ENCODE results near the gene CAVIN3. TPM values are rescaled to one million over a fixed set of nuclear protein-coding genes. Genes with fewer than 3 reads are reported as not detected.

Gene CAVIN3
- total RNA-seq, 1 donor from 2014 or later: 30.7 TPM

GRCh38 chr11:6334806-6335205 is 14.5 kb upstream of the CAVIN3 start:
- H3K27ac Mint-ChIP-seq (ENCODE audit: unreplicated experiment): no peak overlapping the region
- H3K9me3 Mint-ChIP-seq (ENCODE audit: unreplicated experiment): no peaks in the 10 kb centered on the region
- peaks cover 14% of the 10 kb centered on the region for H3K27me3 Mint-ChIP-seq (ENCODE audit: unreplicated experiment)
- no peak for TF ChIP-seq CTCF (IDR thresholded peaks at IDR 0.05)
- DNase-seq (ENCODE audit: extremely low spot score, unreplicated experiment): no peak
- H3K4me1 Mint-ChIP-seq (ENCODE audit: unreplicated experiment): peaks cover 8% of the 10 kb centered on the region
- H3K36me3 Mint-ChIP-seq (ENCODE audit: unreplicated experiment): no peaks in the 10 kb centered on the region
- H3K4me3 Mint-ChIP-seq (ENCODE audit: unreplicated experiment): no peak overlapping the region

- no peak for TF ChIP-seq CTCF (IDR thresholded peaks at IDR 0.05)
Measured at GRCh38 chr11:6333095-6333494, 12.8 kb upstream of the CAVIN3 start.

GRCh38 chr11:6332066-6332465 is 11.8 kb upstream of the CAVIN3 start:
- DNase-seq (ENCODE audit: extremely low spot score, unreplicated experiment): no peak
- Mint-ChIP-seq H3K9me3 (ENCODE audit: unreplicated experiment) (no peaks in the 10 kb centered on the region), H3K36me3 (ENCODE audit: unreplicated experiment) (no peaks in the 10 kb centered on the region), H3K27me3 (ENCODE audit: unreplicated experiment) (peaks cover 23% of the 10 kb centered on the region), H3K27ac (ENCODE audit: unreplicated experiment) (no peak overlapping the region), H3K4me1 (ENCODE audit: unreplicated experiment) (peaks cover 8% of the 10 kb centered on the region), H3K4me3 (ENCODE audit: unreplicated experiment) (no peak overlapping the region)
- no peak for TF ChIP-seq CTCF (IDR thresholded peaks at IDR 0.05)

More at GRCh38 chr11:6333095-6333494, 12.8 kb upstream of the CAVIN3 start:
- DNase-seq (ENCODE audit: extremely low spot score, unreplicated experiment): no peak
- Mint-ChIP-seq H3K27ac (ENCODE audit: unreplicated experiment) (no peak overlapping the region), H3K27me3 (ENCODE audit: unreplicated experiment) (peaks cover 15% of the 10 kb centered on the region), H3K4me1 (ENCODE audit: unreplicated experiment) (peaks cover 8% of the 10 kb centered on the region), H3K9me3 (ENCODE audit: unreplicated experiment) (no peaks in the 10 kb centered on the region), H3K36me3 (ENCODE audit: unreplicated experiment) (no peaks in the 10 kb centered on the region), H3K4me3 (ENCODE audit: unreplicated experiment) (no peak overlapping the region)

- Mint-ChIP-seq H3K4me3 (ENCODE audit: unreplicated experiment) (no peak overlapping the region), H3K9me3 (ENCODE audit: unreplicated experiment) (no peaks in the 10 kb centered on the region), H3K27me3 (ENCODE audit: unreplicated experiment) (peaks cover 24% of the 10 kb centered on the region), H3K27ac (ENCODE audit: unreplicated experiment) (no peak overlapping the region), H3K36me3 (ENCODE audit: unreplicated experiment) (no peaks in the 10 kb centered on the region), H3K4me1 (ENCODE audit: unreplicated experiment) (peaks cover 12% of the 10 kb centered on the region)
- DNase-seq (ENCODE audit: extremely low spot score, unreplicated experiment): no peak
- no peak for TF ChIP-seq CTCF (IDR thresholded peaks at IDR 0.05)
Measured at GRCh38 chr11:6328321-6328720, 8.0 kb upstream of the CAVIN3 start.

- H3K4me1 Mint-ChIP-seq (ENCODE audit: unreplicated experiment): peaks cover 7% of the 10 kb centered on the region
- H3K9me3 Mint-ChIP-seq (ENCODE audit: unreplicated experiment): no peaks in the 10 kb centered on the region
- H3K27me3 Mint-ChIP-seq (ENCODE audit: unreplicated experiment): peaks cover 24% of the 10 kb centered on the region
- H3K36me3 Mint-ChIP-seq (ENCODE audit: unreplicated experiment): no peaks in the 10 kb centered on the region
- TF ChIP-seq CTCF (IDR thresholded peaks at IDR 0.05): no peak
- DNase-seq (ENCODE audit: extremely low spot score, unreplicated experiment): no peak
- H3K27ac Mint-ChIP-seq (ENCODE audit: unreplicated experiment): no peak overlapping the region
- H3K4me3 Mint-ChIP-seq (ENCODE audit: unreplicated experiment): no peak overlapping the region
Measured at GRCh38 chr11:6327806-6328205, 7.5 kb upstream of the CAVIN3 start.

Measured in osteocyte (in vitro differentiated cells).